Kidney epithelial cell (primary cell): ENCODE data around the gene INHBA. TPM values are rescaled to one million over a fixed set of nuclear protein-coding genes. Genes with fewer than 3 reads are reported as not detected.

Experiments
- DNase-seq: peaks from one replicate; pipeline ENCODE4 v3.0.0-alpha.2; 2010; ENCODE audit warnings: low read depth
- H3K27me3 ChIP-seq: 2 replicates; pipeline ENCODE4 v1.6.0; 2011; ENCODE audit warnings: low read length; ENCODE audit not compliant: control insufficient read depth, insufficient read depth
- H3K36me3 ChIP-seq: 2 replicates; pipeline ENCODE4 v1.5.1; 2011; ENCODE audit warnings: low read length; ENCODE audit not compliant: control insufficient read depth, insufficient read depth
- H3K4me3 ChIP-seq: 2 replicates; pipeline ENCODE4 v1.5.1; 2011; ENCODE audit warnings: low read depth, mild to moderate bottlenecking, control low read depth, low read length
- total RNA-seq: library from RNA; depleted of rRNA; stranded (reverse); fragments of >200 nt; gene quantifications from 2 replicates; pipeline ENCODE4 v1.2.3, GENCODE V29; 2015
- TF ChIP-seq, protein P1 (sequence below): IDR thresholded peaks from 2 replicates; pipeline ENCODE4 v1.5.1; 2011; ENCODE audit warnings: mild to moderate bottlenecking, moderate library complexity, low read length, control low read depth, inconsistent platforms; ENCODE audit not compliant: insufficient read depth, poor library complexity, severe bottlenecking

Gene INHBA
- total RNA-seq, 1 donor from 2014 or later: 77.1 TPM

- no peaks in the 10 kb centered on the region for H3K36me3 ChIP-seq
- H3K27me3 ChIP-seq: no peaks in the 10 kb centered on the region
- TF ChIP-seq, protein P1, sequence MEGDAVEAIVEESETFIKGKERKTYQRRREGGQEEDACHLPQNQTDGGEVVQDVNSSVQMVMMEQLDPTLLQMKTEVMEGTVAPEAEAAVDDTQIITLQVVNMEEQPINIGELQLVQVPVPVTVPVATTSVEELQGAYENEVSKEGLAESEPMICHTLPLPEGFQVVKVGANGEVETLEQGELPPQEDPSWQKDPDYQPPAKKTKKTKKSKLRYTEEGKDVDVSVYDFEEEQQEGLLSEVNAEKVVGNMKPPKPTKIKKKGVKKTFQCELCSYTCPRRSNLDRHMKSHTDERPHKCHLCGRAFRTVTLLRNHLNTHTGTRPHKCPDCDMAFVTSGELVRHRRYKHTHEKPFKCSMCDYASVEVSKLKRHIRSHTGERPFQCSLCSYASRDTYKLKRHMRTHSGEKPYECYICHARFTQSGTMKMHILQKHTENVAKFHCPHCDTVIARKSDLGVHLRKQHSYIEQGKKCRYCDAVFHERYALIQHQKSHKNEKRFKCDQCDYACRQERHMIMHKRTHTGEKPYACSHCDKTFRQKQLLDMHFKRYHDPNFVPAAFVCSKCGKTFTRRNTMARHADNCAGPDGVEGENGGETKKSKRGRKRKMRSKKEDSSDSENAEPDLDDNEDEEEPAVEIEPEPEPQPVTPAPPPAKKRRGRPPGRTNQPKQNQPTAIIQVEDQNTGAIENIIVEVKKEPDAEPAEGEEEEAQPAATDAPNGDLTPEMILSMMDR: no peak
- DNase-seq: no peak
- H3K4me3 ChIP-seq: no peak overlapping the region
Measured at GRCh38 chr7:41648501-41648900, 54.4 kb downstream of the INHBA start.

DNA sequence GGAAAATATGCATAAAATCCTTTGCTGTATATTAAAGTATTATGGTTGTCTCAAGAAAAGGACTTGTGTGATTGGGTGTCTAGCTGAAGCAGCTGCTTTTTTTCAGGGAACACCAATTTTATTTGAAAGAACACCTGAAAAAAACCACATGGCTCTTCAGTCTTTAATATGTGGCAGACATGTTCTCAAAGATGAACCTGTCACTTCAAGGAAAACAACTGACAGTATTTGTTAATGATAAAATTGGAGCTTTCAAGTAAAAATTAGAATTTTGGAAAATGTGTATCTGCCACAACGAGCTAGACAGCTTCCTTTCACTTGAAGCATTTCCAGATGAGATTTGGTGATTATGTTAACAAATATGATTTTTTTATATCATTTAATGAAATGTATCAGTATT, 59.3 kb downstream of the INHBA start:
- H3K4me3 ChIP-seq: no peak overlapping the region
- no peaks in the 10 kb centered on the region for H3K36me3 ChIP-seq
- TF ChIP-seq, protein P1: no peak
- no peaks in the 10 kb centered on the region for H3K27me3 ChIP-seq
- DNase-seq: no peak

DNA sequence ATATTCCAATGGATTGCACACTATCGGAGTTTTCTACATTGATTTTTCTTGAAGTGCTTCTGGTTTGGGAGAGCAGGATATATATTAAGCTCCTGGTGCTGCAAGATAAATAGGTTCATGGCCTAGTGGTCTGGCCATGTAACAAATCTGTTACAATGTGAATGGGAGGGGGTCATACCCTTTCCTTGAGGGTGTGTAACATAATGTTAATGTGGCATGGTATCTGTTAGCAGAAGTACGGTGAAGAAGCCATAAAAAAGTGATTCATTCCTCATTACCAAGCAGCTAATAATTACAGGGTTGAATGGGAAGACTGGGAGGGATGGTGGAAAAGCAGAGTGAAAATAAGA, 61.2 kb downstream of the INHBA start:
- no peaks in the 10 kb centered on the region for H3K36me3 ChIP-seq
- TF ChIP-seq, protein P1: no peak
- H3K4me3 ChIP-seq: no peak overlapping the region
- no peak for DNase-seq
- H3K27me3 ChIP-seq: no peaks in the 10 kb centered on the region

GRCh38 chr7:41641011-41641664, 61.8 kb downstream of the INHBA start:
- no peak for DNase-seq
- TF ChIP-seq, protein P1: no peak
- no peaks in the 10 kb centered on the region for H3K27me3 ChIP-seq
- H3K4me3 ChIP-seq: no peak overlapping the region
- H3K36me3 ChIP-seq: no peaks in the 10 kb centered on the region

- Histone ChIP-seq H3K4me3 (no peak overlapping the region), H3K27me3 (no peaks in the 10 kb centered on the region), H3K36me3 (no peaks in the 10 kb centered on the region)
- no peak for DNase-seq
- TF ChIP-seq, protein P1: no peak
Measured at GRCh38 chr7:41640487-41640886, 62.4 kb downstream of the INHBA start.

- Histone ChIP-seq H3K4me3 (no peak overlapping the region), H3K27me3 (no peaks in the 10 kb centered on the region), H3K36me3 (no peaks in the 10 kb centered on the region)
- no peak for DNase-seq
- TF ChIP-seq, protein P1: no peak
Measured at GRCh38 chr7:41637049-41637448, 65.8 kb downstream of the INHBA start.
